Measurements from ENCODE around the gene LHX3. TPM values are rescaled to one million over a fixed set of nuclear protein-coding genes. Genes with fewer than 3 reads are reported as not detected.
A peak's percentile ranks its signal among the peaks of the same experiment; 100 is the strongest.

Gene LHX3
- total RNA-seq, 1 donor from 2014 or later, result not detected

GRCh38 chr9:136242918-136243525, 38.1 kb upstream of the LHX3 start:
- Histone ChIP-seq H3K4me3 (no peak overlapping the region), H3K4me1 (peaks cover 24% of the 10 kb centered on the region), H3K9me3 (ENCODE audit: low read depth) (no peaks in the 10 kb centered on the region), H3F3A (ENCODE audit: low read depth) (peaks cover 13% of the 10 kb centered on the region), H3K79me2 (ENCODE audit: low read depth) (peaks cover 71% of the 10 kb centered on the region), H4K20me1 (ENCODE audit: low read depth) (peaks cover 73% of the 10 kb centered on the region), H3K27me3 (peaks cover 9% of the 10 kb centered on the region), H2AFZ (replicated peaks) (no peak overlapping the region), H3K9ac (no peak overlapping the region), H3K4me2 (no peak overlapping the region), H3K36me3 (no peaks in the 10 kb centered on the region), H3K27ac (no peak overlapping the region)
- no peak for DNase-seq (ENCODE audit: low spot score)
- TF ChIP-seq CTCF (IDR thresholded peaks at IDR 0.05) (peak; percentile 5), EZH2 (IDR thresholded peaks at IDR 0.05) (no peak), EZH2phosphoT487 (IDR thresholded peaks at IDR 0.05) (no peak)
- Mint-ChIP-seq H3K4me3 (peak overlapping the region; percentile 95), H3K27ac (no peak overlapping the region), H3K27me3 (ENCODE audit: insufficient read depth, low read depth) (peaks cover 11% of the 10 kb centered on the region), H3K4me1 (peaks cover 42% of the 10 kb centered on the region), H3K36me3 (no peaks in the 10 kb centered on the region), H3K9me3 (no peaks in the 10 kb centered on the region)

GRCh38 chr9:136242248-136242647, 37.3 kb upstream of the LHX3 start:
- Mint-ChIP-seq H3K4me3 (no peak overlapping the region), H3K4me1 (peaks cover 36% of the 10 kb centered on the region), H3K9me3 (no peaks in the 10 kb centered on the region), H3K27me3 (ENCODE audit: insufficient read depth, low read depth) (peaks cover 6% of the 10 kb centered on the region), H3K36me3 (no peaks in the 10 kb centered on the region), H3K27ac (no peak overlapping the region)
- no peak for DNase-seq (ENCODE audit: low spot score)
- Histone ChIP-seq H3K36me3 (no peaks in the 10 kb centered on the region), H3K79me2 (ENCODE audit: low read depth) (peaks cover 75% of the 10 kb centered on the region), H3K27me3 (peaks cover 9% of the 10 kb centered on the region), H3K9me3 (ENCODE audit: low read depth) (no peaks in the 10 kb centered on the region), H3K4me1 (peaks cover 17% of the 10 kb centered on the region), H3K27ac (no peak overlapping the region), H3K4me2 (no peak overlapping the region), H3F3A (ENCODE audit: low read depth) (peaks cover 13% of the 10 kb centered on the region), H4K20me1 (ENCODE audit: low read depth) (peaks cover 79% of the 10 kb centered on the region), H2AFZ (replicated peaks) (no peak overlapping the region), H3K9ac (no peak overlapping the region), H3K4me3 (no peak overlapping the region)
- no peak for TF ChIP-seq EZH2 (IDR thresholded peaks at IDR 0.05)
- no peak for TF ChIP-seq CTCF (IDR thresholded peaks at IDR 0.05)
- TF ChIP-seq EZH2phosphoT487 (IDR thresholded peaks at IDR 0.05), result no peak

- Histone ChIP-seq H3K9me3 (ENCODE audit: low read depth) (no peaks in the 10 kb centered on the region), H2AFZ (replicated peaks) (no peak overlapping the region), H3K27ac (no peak overlapping the region), H3F3A (ENCODE audit: low read depth) (peaks cover 13% of the 10 kb centered on the region), H3K9ac (no peak overlapping the region), H3K4me3 (no peak overlapping the region), H3K4me1 (peaks cover 16% of the 10 kb centered on the region), H3K36me3 (no peaks in the 10 kb centered on the region), H3K79me2 (ENCODE audit: low read depth) (peaks cover 75% of the 10 kb centered on the region), H3K4me2 (no peak overlapping the region), H4K20me1 (ENCODE audit: low read depth) (peaks cover 79% of the 10 kb centered on the region), H3K27me3 (peaks cover 5% of the 10 kb centered on the region)
- no peak for TF ChIP-seq EZH2phosphoT487 (IDR thresholded peaks at IDR 0.05)
- TF ChIP-seq CTCF (IDR thresholded peaks at IDR 0.05), result no peak
- Mint-ChIP-seq H3K4me3 (no peak overlapping the region), H3K4me1 (peaks cover 31% of the 10 kb centered on the region), H3K27me3 (ENCODE audit: insufficient read depth, low read depth) (peaks cover 2% of the 10 kb centered on the region), H3K9me3 (no peaks in the 10 kb centered on the region), H3K36me3 (no peaks in the 10 kb centered on the region), H3K27ac (no peak overlapping the region)
- no peak for DNase-seq (ENCODE audit: low spot score)
Observed at GRCh38 chr9:136241542-136241941, 36.6 kb upstream of the LHX3 start.
